Fibroblast of lung (primary cell): ENCODE results near the gene HLA-DMA.

Experiments used
- EZH2 ChIP-seq: IDR thresholded peaks from 2 replicates; pipeline ENCODE4 v1.5.1; 2012; ENCODE audit warnings: low read length, control low read depth, mild to moderate bottlenecking; ENCODE audit errors: missing control alignments
- TF ChIP-seq, protein P1 (sequence below), 2 donors: IDR thresholded peaks in 1 of 2; conservative IDR thresholded peaks in 1 of 2; 1 replicate in 1 of 2; 2 replicates in 1 of 2; pipeline ENCODE4 v1.5.1; 2011 to 2012; ENCODE audit warnings: low read length in 2 of 2, control low read depth in 1 of 2, inconsistent platforms in 1 of 2, low read depth in 1 of 2, mild to moderate bottlenecking in 1 of 2

DNA sequence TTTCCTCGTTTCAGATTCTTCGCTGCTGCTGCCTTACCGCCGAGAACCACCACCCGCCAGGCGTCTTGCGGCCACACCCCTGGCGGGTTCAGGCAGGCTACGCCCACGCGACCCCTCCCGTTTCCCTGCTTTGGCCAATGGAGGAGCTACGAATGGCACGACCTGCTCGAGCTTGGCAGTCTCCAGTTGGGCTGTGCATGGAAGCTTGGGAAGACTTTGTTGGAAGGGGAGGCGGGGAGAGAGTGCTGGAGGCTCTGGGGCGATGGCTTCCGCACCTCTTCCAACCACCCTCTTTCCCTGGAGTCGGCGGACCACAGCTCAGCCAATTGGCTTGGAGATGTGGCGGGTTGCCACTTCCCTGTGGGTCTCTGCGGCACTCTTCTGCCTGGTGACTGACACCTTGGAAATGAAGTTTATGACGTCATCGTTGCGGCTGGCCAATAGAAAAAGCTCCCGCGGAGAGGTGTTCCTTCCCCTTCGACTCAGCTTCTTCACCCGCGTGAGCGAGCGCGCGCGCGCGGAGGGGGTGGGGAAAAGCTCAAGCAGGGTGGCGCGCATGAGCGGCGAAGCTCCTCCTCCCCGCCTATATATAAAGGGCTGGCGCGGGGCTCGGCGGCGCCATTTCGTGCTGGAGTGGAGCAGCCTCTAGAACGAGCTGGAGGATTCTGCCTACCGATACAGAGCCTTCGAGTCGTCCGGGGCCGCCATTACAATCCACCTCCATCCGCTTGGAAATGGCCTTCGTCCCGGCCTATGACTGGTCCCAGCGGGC is 18.9 kb upstream of the HLA-DMA start:
- TF ChIP-seq, protein P1, sequence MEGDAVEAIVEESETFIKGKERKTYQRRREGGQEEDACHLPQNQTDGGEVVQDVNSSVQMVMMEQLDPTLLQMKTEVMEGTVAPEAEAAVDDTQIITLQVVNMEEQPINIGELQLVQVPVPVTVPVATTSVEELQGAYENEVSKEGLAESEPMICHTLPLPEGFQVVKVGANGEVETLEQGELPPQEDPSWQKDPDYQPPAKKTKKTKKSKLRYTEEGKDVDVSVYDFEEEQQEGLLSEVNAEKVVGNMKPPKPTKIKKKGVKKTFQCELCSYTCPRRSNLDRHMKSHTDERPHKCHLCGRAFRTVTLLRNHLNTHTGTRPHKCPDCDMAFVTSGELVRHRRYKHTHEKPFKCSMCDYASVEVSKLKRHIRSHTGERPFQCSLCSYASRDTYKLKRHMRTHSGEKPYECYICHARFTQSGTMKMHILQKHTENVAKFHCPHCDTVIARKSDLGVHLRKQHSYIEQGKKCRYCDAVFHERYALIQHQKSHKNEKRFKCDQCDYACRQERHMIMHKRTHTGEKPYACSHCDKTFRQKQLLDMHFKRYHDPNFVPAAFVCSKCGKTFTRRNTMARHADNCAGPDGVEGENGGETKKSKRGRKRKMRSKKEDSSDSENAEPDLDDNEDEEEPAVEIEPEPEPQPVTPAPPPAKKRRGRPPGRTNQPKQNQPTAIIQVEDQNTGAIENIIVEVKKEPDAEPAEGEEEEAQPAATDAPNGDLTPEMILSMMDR (conservative IDR thresholded peaks at IDR 0.05 in 1 of 2, IDR thresholded peaks at IDR 0.05 in 1 of 2; ENCODE audit: low read depth in 1 of 2, low read length in 2 of 2) = no peak
- TF ChIP-seq EZH2 = no peak
